Measurements from ENCODE around the gene CYP1A2. TPM values are rescaled to one million over a fixed set of nuclear protein-coding genes. Genes with fewer than 3 reads are reported as not detected.

CYP1A2 gene
- total RNA-seq, 4 donors from 2014 or later: not detected

GRCh38 chr15:74769463-74770025 lies 20.9 kb downstream of the CYP1A2 start:
- WGBS, 2 donors: 63 to 68% methylated on average over 7 of the region's 7 CpGs
- intact Hi-C loops (cut with DNase I; ENCODE audit: low total_unique reads): loop anchor here (5.0 to 10.0 kb wide), 2 partner anchors 132 to 225 kb away; partner anchors contain the start of gene ARID3B
- TF ChIP-seq POLR2A (IDR thresholded peaks at IDR 0.05): no peak
- TF ChIP-seq CTCF (IDR thresholded peaks at IDR 0.05): no peak
- no peak overlapping the region for H3K4me3 ChIP-seq (ENCODE audit: low read depth, poor library complexity, severe bottlenecking)
- DNase-seq (ENCODE audit: low spot score in 2 of 2): no peak

GRCh38 chr15:74770211-74770903 lies 21.7 kb downstream of the CYP1A2 start:
- intact Hi-C loops (cut with DNase I; ENCODE audit: low total_unique reads): no loop called here
- no peak overlapping the region for H3K4me3 ChIP-seq (ENCODE audit: low read depth, poor library complexity, severe bottlenecking)
- DNase-seq (ENCODE audit: low spot score in 2 of 2): no peak
- WGBS, 2 donors: 61 to 68% methylated on average over 4 of the region's 4 CpGs
- TF ChIP-seq POLR2A (IDR thresholded peaks at IDR 0.05) (no peak), CTCF (IDR thresholded peaks at IDR 0.05) (no peak)

GRCh38 chr15:74773329-74773728 lies 24.7 kb downstream of the CYP1A2 start:
- no peak for DNase-seq (ENCODE audit: low spot score in 2 of 2)
- 48 to 74% methylated on average over 5 of the region's 5 CpGs for WGBS, 2 donors
- H3K4me3 ChIP-seq (ENCODE audit: low read depth, poor library complexity, severe bottlenecking): no peak overlapping the region
- TF ChIP-seq POLR2A (IDR thresholded peaks at IDR 0.05): no peak
- TF ChIP-seq CTCF (IDR thresholded peaks at IDR 0.05): no peak
- intact Hi-C loops (cut with DNase I; ENCODE audit: low total_unique reads): no loop called here

GRCh38 chr15:74773731-74774252 lies 25.1 kb downstream of the CYP1A2 start:
- DNase-seq (ENCODE audit: low spot score in 2 of 2): no peak
- H3K4me3 ChIP-seq (ENCODE audit: low read depth, poor library complexity, severe bottlenecking): no peak overlapping the region
- 48 to 51% methylated on average over 5 of the region's 5 CpGs for WGBS, 2 donors
- intact Hi-C loops (cut with DNase I; ENCODE audit: low total_unique reads): no loop called here
- TF ChIP-seq CTCF (IDR thresholded peaks at IDR 0.05) (no peak), POLR2A (IDR thresholded peaks at IDR 0.05) (no peak)

- intact Hi-C loops (cut with DNase I; ENCODE audit: low total_unique reads): no loop called here
- no peak for DNase-seq (ENCODE audit: low spot score in 2 of 2)
- H3K4me3 ChIP-seq (ENCODE audit: low read depth, poor library complexity, severe bottlenecking): no peak overlapping the region
- TF ChIP-seq POLR2A (IDR thresholded peaks at IDR 0.05) (no peak), CTCF (IDR thresholded peaks at IDR 0.05) (no peak)
- WGBS, 2 donors: 70 to 85% methylated on average over 5 of the region's 5 CpGs
Measured at GRCh38 chr15:74775132-74775562, 26.5 kb downstream of the CYP1A2 start.
